Medulla oblongata (tissue), 1 donor: ENCODE measurements around the gene SLC25A42.
"Not testable (repeated sequence)": the region's sequence is repeated elsewhere in the genome, so short reads cannot be mapped to it uniquely, and the experiment has no call there.

Experiments used
- DNase-seq: peaks from one replicate; pipeline ENCODE4 v3.0.0-alpha.2; 2015; ENCODE audit errors: extremely low spot score

Gene SLC25A42

GRCh38 chr19:19068659-19069654, 5.2 kb downstream of the SLC25A42 start:
- peak; percentile 57 for DNase-seq

GRCh38 chr19:19071897-19072296, 8.1 kb downstream of the SLC25A42 start:
- no peak for DNase-seq

DNA sequence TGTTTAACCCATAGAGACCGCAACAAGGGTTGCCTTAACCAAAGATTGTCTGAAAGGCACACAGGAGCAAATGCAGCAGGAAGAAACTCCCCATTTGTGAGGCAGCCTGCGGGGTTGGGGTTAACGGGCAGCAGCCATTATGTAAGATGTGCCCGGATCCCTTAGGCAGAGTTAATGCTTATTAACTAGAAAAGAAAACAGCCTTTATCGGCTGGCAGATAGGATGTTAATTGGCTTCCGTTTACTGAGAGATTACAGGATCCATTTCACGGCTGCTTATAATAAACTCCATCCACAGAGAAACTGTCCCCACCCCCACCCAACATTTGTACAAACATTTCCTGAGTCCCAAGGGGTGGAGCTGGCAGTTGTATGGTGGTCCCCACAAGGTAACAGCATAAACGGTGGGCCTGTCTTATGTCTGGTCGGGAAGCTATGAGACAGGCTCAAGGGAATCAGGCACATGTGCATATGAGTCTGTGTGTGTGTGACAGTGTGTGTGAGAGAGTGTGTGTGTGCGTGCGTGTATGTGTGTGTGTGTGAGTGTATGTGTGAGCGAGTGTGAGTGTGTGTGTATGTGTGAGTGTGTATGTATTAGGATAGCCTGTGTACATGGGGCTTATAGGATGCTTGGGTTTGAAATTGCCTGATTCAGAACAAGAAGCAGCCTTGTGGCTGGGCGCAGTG, 10.5 kb downstream of the SLC25A42 start:
- DNase-seq: no peak

- DNase-seq: no peak
These were observed 11.3 kb downstream of the SLC25A42 start for GRCh38 chr19:19075126-19075525.

GRCh38 chr19:19076476-19076875, 12.7 kb downstream of the SLC25A42 start:
- DNase-seq: no peak

DNA sequence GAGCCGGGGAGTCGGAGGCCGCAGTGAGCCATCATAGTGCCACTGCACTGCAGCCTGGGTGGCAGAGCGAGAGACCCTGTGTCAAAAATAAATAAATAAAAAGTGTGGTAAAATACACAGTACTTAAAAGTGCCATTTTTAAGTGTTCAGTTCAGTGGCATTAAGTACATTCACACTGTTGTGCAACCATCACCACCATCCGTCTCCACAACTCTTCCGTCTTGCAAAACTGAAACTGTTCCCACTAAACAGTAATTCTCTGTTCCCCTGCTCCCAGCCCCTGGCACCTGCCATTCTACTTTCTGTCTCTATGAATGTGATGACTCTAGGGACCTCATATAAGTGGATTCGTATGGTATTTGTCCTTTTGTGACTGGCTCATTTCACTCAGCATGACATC, 13.3 kb downstream of the SLC25A42 start:
- DNase-seq: no peak

GRCh38 chr19:19078801-19079200, 15.0 kb downstream of the SLC25A42 start:
- no peak for DNase-seq

DNA sequence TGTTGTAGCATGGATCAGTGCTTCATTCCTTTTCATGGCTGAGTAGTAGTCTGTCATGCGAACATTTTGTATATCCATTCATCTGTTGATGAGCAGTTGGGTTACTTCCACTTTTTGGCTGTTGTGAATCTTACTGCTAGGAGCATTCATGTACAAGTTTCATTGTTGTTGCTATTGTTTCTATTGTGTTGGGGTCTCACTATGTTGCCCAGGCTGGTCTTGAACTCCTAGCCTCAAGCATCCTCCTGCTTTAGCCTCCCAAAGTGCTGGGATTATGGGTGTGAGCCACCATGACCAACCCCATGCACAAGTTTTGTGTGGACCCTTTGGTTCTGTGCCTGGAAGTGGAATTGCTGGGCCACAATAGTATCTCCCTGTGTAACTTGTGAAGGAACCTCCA, 15.8 kb downstream of the SLC25A42 start:
- DNase-seq: no peak

GRCh38 chr19:19081642-19082151, 17.9 kb downstream of the SLC25A42 start:
- no peak for DNase-seq

DNA sequence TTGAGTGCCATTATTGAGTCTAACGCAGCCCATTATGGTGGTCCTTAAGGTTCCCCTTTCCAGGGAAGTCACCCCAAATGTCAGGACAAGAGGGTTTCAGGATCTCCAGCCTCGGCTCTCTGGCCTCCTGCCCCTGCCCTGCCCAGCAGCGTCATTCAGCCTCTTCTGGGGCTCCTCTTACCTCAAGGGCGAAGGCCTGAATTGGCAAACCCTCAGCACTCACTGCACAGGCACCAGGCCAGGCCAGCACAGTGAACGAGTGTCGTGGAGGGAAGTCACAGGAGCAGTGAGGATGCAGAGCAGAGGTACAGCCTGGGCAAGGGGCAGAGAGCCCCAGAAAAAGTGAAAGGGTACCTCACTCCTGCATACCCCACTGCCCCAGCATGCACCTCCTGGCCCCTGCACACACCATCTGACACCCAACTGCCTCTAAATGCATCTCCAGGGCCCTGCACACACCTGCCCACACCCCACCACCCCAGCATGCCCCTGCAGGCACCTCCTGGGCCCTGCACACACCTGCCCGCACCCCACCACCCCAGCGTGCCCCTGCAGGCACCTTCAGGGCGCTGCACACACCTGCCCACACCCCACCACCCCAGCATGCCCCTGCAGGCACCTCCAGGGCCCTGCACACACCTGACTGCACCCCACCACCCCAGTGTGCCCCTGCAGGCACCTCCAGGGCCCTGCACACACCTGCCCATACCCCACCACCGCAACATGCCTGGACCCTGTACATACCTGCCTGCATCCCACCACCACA, 19.8 kb downstream of the SLC25A42 start:
- no peak for DNase-seq

DNA sequence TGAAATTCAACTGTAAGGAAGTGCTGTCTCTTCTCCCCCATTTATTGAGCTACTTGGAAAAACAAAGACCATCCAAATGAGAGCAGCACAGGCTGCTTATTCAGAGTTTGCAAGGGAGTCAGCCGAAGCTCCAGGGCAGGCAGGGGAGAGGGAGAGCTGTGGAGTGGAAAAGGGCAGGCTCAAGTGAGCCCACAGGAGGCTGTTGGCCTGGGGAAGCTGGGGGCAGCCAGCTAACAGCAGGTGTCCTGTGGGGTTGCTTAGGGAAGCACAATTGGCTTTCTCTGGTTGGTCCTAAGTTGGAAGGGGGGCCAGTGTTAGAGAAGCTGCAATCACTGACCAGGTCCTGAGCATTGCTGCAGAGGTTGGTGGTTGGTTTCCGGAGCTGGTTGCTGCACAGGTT, 23.9 kb downstream of the SLC25A42 start:
- no peak for DNase-seq

- no peak for DNase-seq
These were observed 30.7 kb downstream of the SLC25A42 start for GRCh38 chr19:19094513-19094912.

GRCh38 chr19:19095691-19096090, 31.9 kb downstream of the SLC25A42 start:
- DNase-seq: no peak

DNA sequence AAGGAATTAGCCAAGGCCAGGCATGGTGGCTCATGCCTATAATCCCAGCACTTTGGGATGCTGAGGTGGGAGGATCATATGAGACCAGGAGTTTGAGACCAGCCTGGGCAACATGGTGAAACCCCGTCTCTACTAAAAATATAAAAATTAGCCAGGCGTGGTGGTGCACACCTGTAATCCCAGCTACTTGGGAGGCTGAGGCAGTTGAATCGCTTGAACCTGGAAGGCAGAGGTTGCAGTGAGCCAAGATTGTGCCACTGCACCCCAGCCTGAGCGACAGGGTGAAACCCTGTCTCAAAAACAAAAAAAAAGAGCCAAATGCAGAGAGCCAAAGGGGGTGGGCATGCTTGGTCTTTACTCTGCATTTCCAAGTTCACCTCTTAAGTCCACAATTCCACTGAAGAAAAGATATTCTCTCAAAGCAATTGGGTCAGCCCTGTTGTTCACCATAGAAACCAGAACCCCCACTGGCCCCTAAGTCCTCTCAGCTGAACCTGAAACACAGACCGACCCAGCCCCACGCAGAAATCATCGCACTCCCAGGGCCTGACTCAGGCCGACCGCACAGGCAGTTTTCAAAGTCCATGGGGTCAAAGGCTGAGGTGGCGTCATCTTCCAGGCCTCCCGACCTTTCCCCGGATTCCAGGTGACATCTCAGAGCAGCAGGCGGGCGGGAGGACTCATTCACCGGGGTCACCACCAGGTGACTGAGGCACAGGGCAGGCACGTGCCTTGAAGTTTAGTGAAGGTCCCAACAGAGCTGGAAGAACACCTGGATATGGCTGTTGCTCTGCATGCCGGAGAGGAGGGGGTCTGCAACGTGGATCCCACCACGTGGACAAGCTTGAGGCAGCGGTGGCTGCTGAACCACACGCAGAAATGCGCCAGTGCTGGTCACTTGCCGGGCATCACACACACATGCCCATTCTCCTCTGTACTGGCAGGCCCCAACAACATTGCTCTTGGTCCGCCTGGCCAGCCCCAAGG, 33.1 kb downstream of the SLC25A42 start:
- DNase-seq: no peak

GRCh38 chr19:19098084-19098702, 34.4 kb downstream of the SLC25A42 start:
- DNase-seq: no peak

DNA sequence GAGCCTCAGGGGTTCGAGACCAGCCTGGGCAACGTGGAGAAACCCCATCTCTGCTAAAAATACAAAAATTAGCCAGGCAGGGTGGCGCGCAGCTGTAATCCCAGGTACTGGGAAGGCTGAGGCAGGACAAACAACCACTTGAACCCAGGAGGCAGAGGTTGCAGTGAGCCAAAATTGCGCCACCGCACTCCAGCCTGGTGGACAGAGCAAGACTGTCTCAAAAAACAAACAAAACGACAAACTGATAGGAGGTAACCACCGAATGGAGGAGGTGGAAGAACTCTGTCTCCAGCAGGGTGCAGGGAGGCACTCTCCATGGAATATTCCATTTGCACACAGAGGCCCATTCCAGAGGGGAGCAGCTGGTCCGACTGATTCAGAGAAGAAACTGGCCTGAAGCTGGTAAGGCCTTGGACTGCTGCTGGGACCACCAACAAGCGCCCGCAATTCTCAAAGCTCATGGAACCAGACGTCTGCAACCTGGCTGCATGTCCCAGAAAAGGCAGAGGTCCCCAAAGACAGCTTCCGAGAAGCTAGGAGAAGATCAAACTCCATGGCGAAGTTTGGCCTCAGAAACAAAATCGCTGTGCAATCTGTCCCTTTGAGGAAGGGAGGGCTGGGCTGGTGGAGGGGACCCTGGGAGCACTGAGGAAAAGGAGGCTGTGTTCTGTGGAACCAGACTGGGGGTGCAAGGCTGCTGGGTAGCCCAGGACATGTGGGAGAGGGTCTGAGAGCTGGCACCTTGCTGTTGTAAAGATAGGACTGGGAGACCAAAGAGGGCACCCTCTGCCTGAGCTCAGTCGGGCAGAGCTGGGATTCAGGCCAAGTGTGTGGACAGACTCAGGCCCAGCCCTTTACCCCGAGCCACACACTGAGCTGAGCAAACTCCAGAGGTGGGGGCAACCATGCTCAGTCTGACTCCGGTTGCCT, 35.2 kb downstream of the SLC25A42 start:
- DNase-seq: no peak

- no peak for DNase-seq
These were observed 37.7 kb downstream of the SLC25A42 start for GRCh38 chr19:19101540-19101939.

- DNase-seq: not testable (repeated sequence)
These were observed 38.8 kb downstream of the SLC25A42 start for GRCh38 chr19:19102566-19102965.

DNA sequence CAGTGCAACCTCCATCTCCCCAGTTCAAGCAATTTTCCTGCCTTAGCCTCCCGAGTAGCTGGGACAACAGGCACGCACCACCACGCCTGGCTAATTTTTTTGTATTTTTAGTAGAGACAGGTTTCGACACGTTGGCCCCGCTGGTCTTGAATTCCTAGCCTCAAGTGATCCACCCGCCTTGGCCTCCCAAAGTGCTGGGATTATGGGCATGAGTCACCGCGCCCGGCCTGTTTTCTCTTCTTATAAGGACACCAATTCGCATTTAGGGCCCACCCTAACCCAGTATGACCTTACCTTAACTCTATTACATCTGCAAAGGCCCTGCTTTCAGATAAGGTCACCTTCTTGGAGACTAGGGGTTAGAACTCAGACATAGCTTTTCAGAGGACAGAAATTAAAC, 39.4 kb downstream of the SLC25A42 start:
- no peak for DNase-seq
